Nephron progenitor cell (in vitro differentiated cells): Measurements from ENCODE around the gene DRC7.
A peak's percentile ranks its signal among the peaks of the same experiment; 100 is the strongest.

ENCODE experiments used
- DNase-seq: peaks from one replicate; pipeline ENCODE4 v3.0.0; 2021
- H3K27ac Mint-ChIP-seq: 2 replicates; pipeline ENCODE4 v1.8.0; 2021; ENCODE audit warnings: mild to moderate bottlenecking, moderate library complexity, mixed read lengths
- H3K27me3 Mint-ChIP-seq: 2 replicates; pipeline ENCODE4 v1.8.0; 2021; ENCODE audit warnings: mild to moderate bottlenecking, low read depth, mixed read lengths; ENCODE audit not compliant: poor library complexity
- H3K36me3 Mint-ChIP-seq: 2 replicates; pipeline ENCODE4 v1.8.0; 2021; ENCODE audit warnings: low read depth, mixed read lengths
- H3K4me1 Mint-ChIP-seq: 2 replicates; pipeline ENCODE4 v1.8.0; 2021; ENCODE audit warnings: mixed read lengths
- H3K4me3 Mint-ChIP-seq: 2 replicates; pipeline ENCODE4 v1.8.0; 2021; ENCODE audit warnings: mild to moderate bottlenecking, moderate library complexity, mixed read lengths
- H3K9me3 Mint-ChIP-seq: 2 replicates; pipeline ENCODE4 v1.8.0; 2021; ENCODE audit warnings: mild to moderate bottlenecking, moderate library complexity, mixed read lengths
- TF ChIP-seq, protein P1 (sequence below): fragments of 200-600 bp; sonication (generic); IDR thresholded peaks from 2 replicates; pipeline ENCODE4 v1.5.0; 2021; ENCODE audit warnings: antibody characterized with exemption

DRC7 gene

DNA sequence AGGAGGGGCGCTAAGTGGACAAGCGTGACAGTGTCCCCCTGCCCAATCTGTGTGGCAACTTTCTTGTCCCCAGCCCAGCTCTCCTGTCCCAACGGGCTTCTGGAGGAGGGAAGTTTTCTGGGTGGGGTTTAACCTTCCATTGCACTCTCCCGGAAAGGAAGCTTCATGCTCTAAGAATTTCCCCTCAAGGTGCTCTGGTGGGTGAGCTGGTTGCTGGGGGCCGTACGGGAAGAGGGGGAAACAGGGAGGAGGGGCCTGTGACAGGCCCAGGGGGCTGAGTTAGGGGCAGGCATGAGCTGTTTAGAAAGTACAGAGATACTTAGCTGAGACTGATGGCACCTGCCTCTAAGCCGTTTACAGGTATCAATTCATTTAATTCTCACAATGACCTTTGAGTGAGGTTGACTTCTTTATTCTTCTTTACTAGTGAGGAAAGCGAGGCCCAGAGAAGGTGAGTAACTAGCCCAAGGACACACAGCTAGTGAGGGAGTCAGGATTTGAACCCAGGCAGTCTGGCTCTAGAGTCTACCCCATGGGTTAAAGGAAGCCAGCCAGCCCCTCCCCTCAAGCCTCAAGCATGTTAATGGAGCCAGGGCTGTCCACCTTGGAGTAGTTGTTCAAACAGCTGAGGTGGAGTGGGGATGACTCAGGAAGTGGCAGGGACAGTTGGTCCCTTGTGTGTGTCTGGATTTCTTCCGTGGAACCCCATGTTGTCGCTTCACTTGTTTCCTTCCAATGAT lies 47.3 kb upstream of the DRC7 start:
- Mint-ChIP-seq H3K36me3 (no peaks in the 10 kb centered on the region), H3K27me3 (peaks cover 3% of the 10 kb centered on the region), H3K4me3 (no peak overlapping the region), H3K27ac (no peak overlapping the region), H3K9me3 (no peaks in the 10 kb centered on the region), H3K4me1 (peaks cover 22% of the 10 kb centered on the region)
- DNase-seq = no peak
- TF ChIP-seq, protein P1, sequence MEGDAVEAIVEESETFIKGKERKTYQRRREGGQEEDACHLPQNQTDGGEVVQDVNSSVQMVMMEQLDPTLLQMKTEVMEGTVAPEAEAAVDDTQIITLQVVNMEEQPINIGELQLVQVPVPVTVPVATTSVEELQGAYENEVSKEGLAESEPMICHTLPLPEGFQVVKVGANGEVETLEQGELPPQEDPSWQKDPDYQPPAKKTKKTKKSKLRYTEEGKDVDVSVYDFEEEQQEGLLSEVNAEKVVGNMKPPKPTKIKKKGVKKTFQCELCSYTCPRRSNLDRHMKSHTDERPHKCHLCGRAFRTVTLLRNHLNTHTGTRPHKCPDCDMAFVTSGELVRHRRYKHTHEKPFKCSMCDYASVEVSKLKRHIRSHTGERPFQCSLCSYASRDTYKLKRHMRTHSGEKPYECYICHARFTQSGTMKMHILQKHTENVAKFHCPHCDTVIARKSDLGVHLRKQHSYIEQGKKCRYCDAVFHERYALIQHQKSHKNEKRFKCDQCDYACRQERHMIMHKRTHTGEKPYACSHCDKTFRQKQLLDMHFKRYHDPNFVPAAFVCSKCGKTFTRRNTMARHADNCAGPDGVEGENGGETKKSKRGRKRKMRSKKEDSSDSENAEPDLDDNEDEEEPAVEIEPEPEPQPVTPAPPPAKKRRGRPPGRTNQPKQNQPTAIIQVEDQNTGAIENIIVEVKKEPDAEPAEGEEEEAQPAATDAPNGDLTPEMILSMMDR = no peak

DNA sequence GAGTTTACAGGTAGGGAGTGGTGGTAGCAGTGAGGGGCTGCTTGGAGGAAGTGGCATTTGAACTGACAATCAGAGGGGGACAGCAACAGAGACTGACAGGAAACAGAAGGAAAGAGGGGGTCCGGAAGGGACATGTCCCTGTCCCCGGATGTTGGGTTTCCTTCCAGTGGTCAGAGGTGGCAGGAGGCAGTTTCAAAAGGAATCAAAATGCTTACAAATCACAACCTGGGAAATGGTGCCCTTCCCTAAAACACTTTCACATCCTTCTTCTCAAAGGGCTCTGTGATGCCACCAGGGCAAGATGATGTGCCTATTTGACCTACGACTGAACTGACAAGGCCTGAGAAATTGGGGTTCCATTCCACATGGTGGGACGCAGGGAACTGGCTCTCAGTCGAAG lies 46.5 kb upstream of the DRC7 start:
- TF ChIP-seq, protein P1 = no peak
- Mint-ChIP-seq H3K27me3 (peaks cover 3% of the 10 kb centered on the region), H3K4me3 (no peak overlapping the region), H3K9me3 (no peaks in the 10 kb centered on the region), H3K36me3 (no peaks in the 10 kb centered on the region), H3K4me1 (peaks cover 24% of the 10 kb centered on the region), H3K27ac (no peak overlapping the region)
- no peak for DNase-seq

DNA sequence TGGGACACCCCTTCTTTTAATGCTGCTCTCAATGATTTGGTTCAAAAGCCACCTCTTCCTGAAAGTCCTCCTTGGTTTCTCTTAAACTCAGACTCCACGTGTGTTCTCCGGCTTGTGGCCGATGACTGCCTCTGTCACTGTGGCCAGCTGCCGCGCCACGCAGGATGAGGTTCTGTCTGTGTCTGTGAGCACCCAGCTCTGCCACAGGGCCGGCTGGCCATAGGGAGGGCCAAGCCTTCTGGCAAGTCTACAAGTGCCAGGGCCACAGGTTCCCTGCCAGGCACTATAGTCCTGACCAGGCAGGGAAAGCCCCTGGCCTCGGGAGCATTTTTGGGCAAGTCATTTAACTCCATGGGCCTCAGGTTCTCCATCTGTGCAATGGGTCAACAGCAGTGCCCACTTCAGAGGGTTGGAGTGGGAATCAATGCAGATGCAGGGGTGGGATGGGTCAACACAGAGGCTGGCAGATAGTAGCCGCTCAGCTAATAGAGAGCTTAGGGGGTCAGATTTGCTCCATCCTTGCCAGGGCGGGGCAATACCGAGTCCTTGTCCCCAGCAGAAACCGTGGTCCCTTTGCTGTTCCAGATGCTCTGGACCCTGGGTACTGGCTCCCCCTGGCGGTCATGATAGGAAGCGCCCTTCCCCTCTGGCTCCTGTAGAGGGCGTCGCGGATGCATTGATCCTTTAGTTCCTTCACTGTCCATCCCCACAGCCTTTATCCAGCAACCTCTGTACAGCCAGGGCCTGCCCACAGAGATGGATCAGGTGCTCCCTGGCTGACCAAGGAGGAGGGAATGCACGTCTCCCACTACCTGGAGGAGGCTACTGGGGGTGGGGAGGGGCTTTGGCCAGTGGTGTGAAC lies 45.8 kb upstream of the DRC7 start:
- peak; percentile 87 for DNase-seq
- no peaks in the 10 kb centered on the region for H3K9me3 Mint-ChIP-seq

DNA sequence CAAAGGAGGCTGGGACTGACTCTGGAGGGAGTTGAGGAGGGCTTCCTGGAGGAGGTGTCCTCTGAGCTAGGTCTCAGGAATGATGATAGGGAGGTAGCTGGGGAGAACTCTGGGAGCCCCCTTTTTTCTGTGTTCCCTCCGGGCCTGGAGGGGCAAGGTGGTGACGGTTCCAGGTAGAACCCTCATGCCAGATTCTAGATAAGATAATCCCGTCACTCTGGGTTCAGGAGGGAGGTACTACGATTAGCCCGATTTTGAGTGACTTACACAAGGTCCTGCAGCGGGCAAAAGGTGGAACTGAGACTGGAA lies 45.2 kb upstream of the DRC7 start:
- H3K4me1 Mint-ChIP-seq = peaks cover 33% of the 10 kb centered on the region
- TF ChIP-seq, protein P1 = no peak
- H3K27ac Mint-ChIP-seq = no peak overlapping the region
- DNase-seq = no peak
- no peak overlapping the region for H3K4me3 Mint-ChIP-seq
- H3K36me3 Mint-ChIP-seq = no peaks in the 10 kb centered on the region
- H3K9me3 Mint-ChIP-seq = no peaks in the 10 kb centered on the region
- H3K27me3 Mint-ChIP-seq = peaks cover 3% of the 10 kb centered on the region

More for the DNA sequence above, 45.8 kb upstream of the DRC7 start:
- no peak overlapping the region for H3K4me3 Mint-ChIP-seq
- H3K27ac Mint-ChIP-seq = no peak overlapping the region
- H3K36me3 Mint-ChIP-seq = no peaks in the 10 kb centered on the region
- peaks cover 3% of the 10 kb centered on the region for H3K27me3 Mint-ChIP-seq
- peaks cover 30% of the 10 kb centered on the region for H3K4me1 Mint-ChIP-seq
- TF ChIP-seq, protein P1 = peak; percentile 100

DNA sequence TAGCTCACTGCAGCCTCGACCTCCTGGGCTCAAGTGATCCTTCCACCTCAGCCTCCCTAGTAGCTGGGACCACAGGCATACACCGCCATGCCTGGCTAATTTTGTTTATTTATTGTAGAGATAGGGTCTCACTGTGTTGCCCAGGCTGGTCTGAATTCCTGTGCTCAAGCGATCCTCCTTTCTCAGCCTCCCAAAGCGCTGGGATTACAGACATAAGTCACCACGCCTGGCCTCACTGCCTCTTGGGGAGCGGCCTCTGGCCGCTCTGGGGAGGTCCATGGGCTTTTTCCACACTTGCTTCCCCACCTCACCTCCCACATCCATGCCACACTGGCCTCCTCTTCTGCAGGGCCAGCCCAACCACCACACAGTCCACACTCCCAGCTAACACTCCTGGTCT lies 44.8 kb upstream of the DRC7 start:
- TF ChIP-seq, protein P1 = no peak
- H3K27ac Mint-ChIP-seq = no peak overlapping the region
- peaks cover 33% of the 10 kb centered on the region for H3K4me1 Mint-ChIP-seq
- peaks cover 3% of the 10 kb centered on the region for H3K27me3 Mint-ChIP-seq
- no peaks in the 10 kb centered on the region for H3K9me3 Mint-ChIP-seq
- no peak for DNase-seq
- H3K4me3 Mint-ChIP-seq = no peak overlapping the region
- H3K36me3 Mint-ChIP-seq = no peaks in the 10 kb centered on the region
